HG02763 (cell line): Measurements from ENCODE around the gene INO80C.
"Not testable (repeated sequence)": the region's sequence is repeated elsewhere in the genome, so short reads cannot be mapped to it uniquely, and the experiment has no call there.

Experiments used
- ATAC-seq: cut with Tn5 transposase; IDR thresholded peaks from one replicate; pipeline ENCODE4 v1.9.1; 2021; ENCODE audit warnings: mild to moderate bottlenecking, moderate library complexity; ENCODE audit not compliant: unreplicated experiment

INO80C gene

GRCh38 chr18:35489913-35490490 is 7.8 kb downstream of the INO80C start:
- ATAC-seq = no peak

GRCh38 chr18:35489281-35489680 is 8.5 kb downstream of the INO80C start:
- not testable (repeated sequence) for ATAC-seq

- ATAC-seq = not testable (repeated sequence)
These were observed 9.4 kb downstream of the INO80C start for GRCh38 chr18:35488396-35488795.

GRCh38 chr18:35487525-35487924 is 10.2 kb downstream of the INO80C start:
- ATAC-seq = not testable (repeated sequence)

GRCh38 chr18:35485852-35486251 is 11.9 kb downstream of the INO80C start:
- ATAC-seq = no peak

GRCh38 chr18:35484034-35484433 is 13.7 kb downstream of the INO80C start:
- ATAC-seq = no peak

GRCh38 chr18:35481960-35482366 is 15.8 kb downstream of the INO80C start:
- ATAC-seq = no peak

GRCh38 chr18:35479911-35480586 is 17.7 kb downstream of the INO80C start:
- ATAC-seq = no peak

GRCh38 chr18:35478520-35479435 is 19.0 kb downstream of the INO80C start:
- ATAC-seq = no peak

GRCh38 chr18:35477974-35478373 is 19.8 kb downstream of the INO80C start:
- ATAC-seq = no peak

- no peak for ATAC-seq
These were observed 20.3 kb downstream of the INO80C start for GRCh38 chr18:35477497-35477896.

- ATAC-seq = no peak
These were observed 22.9 kb downstream of the INO80C start for GRCh38 chr18:35474884-35475283.

GRCh38 chr18:35473562-35473961 is 24.2 kb downstream of the INO80C start:
- no peak for ATAC-seq

GRCh38 chr18:35470435-35470834 is 27.3 kb downstream of the INO80C start:
- ATAC-seq = no peak

- no peak for ATAC-seq
These were observed 28.0 kb downstream of the INO80C start for GRCh38 chr18:35469725-35470124.

GRCh38 chr18:35468711-35469110 is 29.0 kb downstream of the INO80C start:
- ATAC-seq = no peak

- ATAC-seq = peak; percentile 81
These were observed 30.1 kb downstream of the INO80C start for GRCh38 chr18:35467624-35468016.

- ATAC-seq = no peak
These were observed 30.7 kb downstream of the INO80C start for GRCh38 chr18:35466815-35467623.

GRCh38 chr18:35466334-35466733 is 31.4 kb downstream of the INO80C start:
- ATAC-seq = peak; percentile 49

- ATAC-seq = no peak
These were observed 32.4 kb downstream of the INO80C start for GRCh38 chr18:35465329-35465728.

GRCh38 chr18:35464831-35465279 is 32.9 kb downstream of the INO80C start:
- no peak for ATAC-seq
